Measurements from ENCODE around the gene PHETA2.

Gene PHETA2, protein sequence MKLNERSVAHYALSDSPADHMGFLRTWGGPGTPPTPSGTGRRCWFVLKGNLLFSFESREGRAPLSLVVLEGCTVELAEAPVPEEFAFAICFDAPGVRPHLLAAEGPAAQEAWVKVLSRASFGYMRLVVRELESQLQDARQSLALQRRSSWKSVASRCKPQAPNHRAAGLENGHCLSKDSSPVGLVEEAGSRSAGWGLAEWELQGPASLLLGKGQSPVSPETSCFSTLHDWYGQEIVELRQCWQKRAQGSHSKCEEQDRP

DNA sequence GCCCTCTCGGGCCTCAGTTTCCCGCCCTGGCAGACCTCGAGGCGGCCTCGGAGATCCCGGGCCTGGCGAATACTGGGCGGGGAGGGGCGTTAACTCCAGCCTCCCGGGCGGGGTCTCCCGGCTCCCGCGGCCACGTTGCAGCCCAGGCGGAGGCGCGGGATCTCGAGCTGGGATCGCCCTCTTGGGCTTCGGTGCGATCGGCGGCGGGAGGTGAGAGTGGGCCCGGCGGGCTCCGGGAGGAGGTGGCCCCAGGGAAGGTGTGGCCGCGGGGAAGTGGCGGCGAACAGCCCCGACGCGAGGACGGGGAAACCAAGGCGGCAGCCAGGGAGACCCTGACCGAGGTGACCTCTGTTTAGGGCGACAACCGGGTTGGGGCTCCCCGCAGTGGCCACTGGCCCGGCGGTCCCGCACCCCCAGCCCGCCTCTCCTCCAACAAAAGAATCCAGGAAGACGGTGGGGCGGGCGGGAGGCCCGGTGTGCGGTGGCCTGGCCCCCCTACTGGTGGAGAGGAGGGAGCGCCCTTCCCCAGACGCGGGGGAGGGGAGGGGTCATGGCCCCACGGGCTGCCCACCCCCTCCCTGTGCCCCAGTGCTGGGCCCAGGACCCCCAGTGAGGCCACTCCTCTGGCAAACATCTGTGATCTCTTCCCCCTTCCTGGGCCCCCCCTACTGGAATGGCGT lies at the start of gene PHETA2:
TSS of gene PHETA2 (plus strand) at position 117 of the 680 bp plus-strand sequence. CDS start 3,046 bp downstream, outside the sequence.
- DNase-seq, result peak in 5 of 6 experiments; percentile 18 to 54 (median 34)

DNA sequence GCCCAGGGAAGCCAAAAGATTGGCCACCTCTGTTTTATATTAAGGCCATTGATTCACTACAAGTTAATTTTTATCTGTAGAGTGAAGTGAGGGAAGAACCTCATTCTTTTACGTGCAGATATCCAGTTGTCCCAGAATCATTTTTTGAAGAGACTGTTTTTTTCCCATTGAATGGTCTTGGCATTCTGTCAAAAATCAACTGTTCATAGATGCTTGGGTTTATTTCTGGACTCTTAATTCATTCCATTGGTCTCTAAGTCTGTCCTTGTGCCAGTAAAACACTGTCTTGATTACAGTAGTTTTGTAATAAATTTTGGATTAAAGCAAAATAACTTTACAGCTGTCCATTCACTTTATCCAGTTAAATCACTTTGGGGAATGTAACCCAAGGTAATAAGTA lies 48.6 kb upstream of the PHETA2 start:
- no peak for DNase-seq

DNA sequence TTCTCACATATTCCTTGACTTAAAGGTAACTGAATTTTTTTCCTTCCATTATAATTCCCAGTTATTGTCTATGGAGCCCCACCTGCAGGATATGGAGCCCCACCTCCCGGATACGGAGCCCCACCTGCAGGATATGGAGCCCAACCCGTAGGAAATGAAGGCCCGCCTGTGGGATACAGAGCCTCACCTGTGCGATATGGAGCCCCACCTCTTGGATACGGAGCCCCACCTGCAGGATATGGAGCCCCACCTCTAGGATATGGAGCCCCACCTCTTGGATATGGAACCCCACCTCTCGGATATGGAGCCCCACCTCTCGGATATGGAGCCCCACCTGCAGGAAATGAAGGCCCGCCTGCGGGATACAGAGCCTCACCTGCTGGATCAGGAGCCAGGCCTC lies 47.3 kb upstream of the PHETA2 start:
- DNase-seq, result no peak

DNA sequence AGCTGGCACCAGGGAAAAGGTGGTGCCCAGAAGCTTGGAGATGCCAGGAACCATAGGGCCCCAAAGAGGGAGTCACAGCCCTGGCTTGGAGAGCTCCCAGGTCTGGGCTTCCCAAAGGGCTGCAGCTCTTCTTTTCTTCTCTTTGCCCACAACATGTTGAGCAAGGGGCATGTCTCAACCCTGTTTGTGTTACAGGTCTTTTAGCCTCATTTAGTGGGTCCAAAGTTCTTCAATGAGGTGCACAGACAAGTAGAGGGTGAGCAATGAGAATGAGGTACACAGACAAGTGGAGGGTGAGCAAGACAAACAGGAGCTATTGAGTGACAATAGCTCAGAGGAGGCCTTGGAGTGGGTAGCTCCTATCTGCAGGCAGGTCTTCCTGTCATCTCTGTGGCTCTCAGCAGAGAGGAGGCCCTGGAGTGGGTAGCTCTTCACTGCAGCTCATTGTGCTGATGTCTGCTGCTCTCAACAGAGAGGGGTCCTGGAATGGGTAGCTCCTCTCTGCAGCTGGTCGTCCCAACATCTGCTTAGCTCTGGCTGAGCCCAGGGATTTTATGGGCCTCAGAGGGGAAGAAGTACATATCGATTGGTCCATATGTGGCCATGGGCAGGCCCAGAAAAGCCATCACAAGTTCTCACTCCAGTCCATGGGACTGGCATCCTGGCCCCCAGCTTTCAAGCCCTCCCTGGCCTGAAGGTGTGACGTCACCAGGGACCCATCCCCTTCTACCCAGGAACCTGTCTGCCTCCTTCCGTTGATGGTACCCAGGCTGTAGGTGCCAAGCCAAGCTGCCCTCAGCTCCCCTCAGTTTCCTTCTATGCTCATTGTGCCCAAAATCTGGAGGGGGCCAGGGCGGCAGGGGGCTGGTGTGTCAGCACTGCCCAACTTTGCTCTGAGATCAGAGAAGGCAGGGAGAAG lies 40.5 kb upstream of the PHETA2 start:
- no peak for DNase-seq

- DNase-seq, result no peak
These were observed 38.8 kb upstream of the PHETA2 start for GRCh38 chr22:42035256-42035655.

DNA sequence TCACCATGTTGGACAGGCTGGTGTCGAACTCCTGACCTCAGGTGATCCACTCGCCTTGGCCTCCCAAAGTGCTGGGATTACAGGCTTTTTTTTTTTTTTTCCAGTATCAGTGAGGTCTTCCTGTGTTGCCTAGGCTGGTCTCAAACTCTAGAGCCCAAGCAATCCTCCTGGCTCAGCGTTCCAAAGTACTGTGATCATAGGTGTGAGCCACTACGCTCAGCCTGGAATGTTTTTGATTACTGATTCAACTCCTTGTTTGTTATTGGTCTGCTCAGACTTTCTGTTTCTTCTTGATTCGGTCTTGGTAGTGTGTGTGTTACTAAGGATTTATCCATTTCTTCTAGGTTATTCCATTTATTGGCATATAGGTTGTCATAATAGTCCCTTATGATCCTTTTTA lies 34.8 kb upstream of the PHETA2 start:
- DNase-seq, result no peak

DNA sequence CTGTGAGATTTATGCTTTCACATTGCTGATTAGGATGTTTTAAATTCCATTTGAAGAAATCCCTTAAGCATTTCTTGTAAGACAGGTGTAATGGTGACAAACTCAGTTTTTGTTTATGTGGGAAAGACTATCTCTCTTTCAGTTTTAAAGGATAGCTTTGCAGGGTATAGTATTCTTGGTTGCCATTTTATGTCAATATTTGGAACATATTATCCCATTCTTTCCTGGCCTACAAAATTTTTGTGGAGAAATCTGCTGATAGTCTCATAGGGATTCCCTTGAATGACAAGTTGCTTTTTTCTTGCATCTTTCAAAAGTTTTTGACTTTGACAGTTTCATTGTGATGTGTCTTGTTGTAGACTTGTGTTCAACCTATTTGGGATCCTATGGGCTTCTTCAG lies 32.3 kb upstream of the PHETA2 start:
- no peak for DNase-seq

DNA sequence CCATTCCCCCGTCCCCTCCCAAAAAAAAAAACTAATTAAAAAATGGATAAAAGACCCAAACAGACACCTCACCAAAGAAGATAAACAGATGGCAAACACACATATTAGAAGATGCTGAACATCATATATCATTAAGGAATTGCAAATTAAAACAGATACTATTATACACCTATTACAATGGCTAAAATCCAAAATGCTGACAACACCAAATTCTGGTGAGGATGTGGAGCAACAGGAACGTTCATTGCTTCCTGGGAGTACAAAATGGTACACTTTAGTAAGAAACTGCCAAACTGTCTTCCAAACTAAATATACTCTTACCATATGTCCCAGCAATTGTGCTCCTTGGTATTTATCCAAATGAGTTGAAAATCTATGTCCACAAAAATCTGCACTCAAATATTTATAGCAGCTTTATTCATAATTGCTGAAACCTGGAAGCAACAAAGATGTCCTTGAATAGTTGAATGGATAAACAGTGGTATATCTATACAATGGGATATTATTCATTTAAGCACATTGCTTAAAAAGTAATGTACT lies 23.3 kb upstream of the PHETA2 start:
- no peak for DNase-seq

GRCh38 chr22:42052765-42053164 lies 21.3 kb upstream of the PHETA2 start:
- DNase-seq, result no peak

DNA sequence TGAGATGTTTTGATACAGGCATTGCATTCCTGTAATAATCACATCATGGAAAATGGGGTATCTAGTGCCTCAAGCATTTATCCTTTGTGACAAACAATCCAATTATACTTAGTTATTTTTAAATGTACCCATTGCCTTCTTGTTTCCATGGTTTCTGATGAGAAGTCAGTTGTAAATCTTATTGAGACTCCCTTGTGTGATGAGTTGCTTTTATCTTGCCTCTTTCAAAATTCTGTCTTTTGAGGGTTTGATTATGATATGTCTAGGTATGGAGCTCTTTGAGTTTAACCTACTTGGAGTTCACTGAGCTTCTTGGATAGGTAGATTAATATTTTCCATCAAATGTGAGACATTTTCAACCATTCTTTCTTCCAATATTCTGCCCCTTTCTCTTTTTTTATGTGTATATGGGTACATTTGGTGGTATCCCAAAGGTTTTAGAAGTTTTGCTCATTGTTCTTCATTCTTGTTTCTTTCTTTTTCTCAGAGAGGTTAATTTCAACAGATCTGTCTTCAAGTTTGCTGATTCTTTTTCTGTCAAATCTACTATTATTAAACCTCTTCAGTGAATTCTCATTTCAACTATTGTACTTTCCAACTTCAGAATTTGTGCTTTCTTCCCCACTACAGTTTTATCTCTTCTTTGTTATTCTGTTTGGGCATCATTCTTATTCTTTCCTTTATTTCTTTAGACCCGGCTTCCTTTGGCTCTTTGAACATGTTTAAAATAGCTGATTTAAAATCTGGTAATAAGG lies 17.1 kb upstream of the PHETA2 start:
- no peak for DNase-seq

DNA sequence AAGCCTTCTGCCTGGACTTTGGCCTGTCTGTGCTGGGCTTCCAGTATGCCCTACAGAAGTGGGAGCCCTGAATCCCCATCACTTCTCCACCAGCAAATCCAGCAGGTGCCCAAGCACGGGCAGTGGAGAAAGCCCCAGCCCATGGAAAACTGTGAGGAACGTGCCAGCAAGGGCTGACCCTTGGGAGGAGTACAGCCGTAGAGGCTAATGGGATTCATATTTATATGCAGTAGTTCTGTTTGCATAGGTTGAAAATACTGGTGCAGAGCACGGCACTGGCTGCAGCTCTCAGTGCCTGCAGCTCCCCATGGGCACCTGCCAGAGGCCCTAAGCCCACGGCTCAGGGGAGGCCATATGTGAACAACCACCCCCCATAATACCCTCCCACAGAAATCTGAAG lies 13.6 kb upstream of the PHETA2 start:
- DNase-seq, result no peak

DNA sequence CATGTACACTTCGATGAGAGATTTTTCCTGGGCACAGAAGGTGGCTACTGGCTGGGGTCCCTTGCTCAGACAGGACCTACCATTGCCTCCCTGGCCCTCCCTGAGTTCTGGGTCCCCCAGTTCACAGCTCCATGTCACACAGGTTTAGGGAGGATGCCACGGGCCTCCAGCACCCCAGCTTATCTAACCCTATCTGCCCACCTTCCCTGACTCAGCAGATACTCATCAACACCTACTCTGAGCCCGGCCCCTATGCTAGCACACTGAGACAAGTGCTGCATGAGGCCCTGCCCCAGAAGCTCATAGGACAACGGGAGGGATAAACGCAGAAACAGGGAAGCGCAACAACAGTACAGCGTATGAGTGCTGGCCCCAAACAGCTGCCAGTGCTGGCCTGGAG lies 13.0 kb upstream of the PHETA2 start:
- DNase-seq, result no peak

GRCh38 chr22:42062506-42063170 lies 11.4 kb upstream of the PHETA2 start:
- no peak for DNase-seq

GRCh38 chr22:42064629-42065028 lies 9.4 kb upstream of the PHETA2 start:
- no peak for DNase-seq

DNA sequence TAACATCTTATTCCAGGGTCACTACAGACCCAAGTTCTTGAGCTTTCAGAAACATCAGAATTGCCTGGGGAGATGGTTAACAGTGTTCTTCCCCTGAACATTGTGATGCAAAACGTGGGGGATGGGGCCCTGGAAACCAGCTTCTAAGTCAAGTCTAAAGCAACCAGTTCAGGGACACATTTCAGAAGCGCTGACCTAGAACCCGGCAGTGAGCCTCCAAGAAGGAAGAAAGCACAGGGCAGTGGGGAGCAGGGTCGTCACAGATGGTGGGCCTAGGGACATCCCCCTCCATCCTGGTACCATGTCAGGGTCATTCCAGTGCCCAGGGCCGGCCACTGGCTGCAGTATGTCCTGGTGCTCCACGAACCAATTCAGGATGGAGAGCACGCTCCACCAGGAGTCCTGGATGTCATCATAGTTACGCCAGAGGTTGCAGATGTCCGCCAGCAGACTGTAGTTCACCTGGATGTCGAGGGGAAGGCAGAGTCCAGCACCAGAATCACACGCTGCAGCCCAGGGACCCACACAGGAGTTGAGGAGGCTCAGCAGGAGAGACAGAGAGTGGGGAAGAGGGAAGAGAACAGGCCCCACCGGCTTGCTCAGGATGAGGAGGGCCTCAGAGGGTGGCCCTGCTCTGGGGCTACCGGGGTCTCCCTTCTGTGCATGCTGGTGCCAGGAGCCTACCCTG lies 8.5 kb upstream of the PHETA2 start:
- DNase-seq, result no peak

GRCh38 chr22:42066126-42066761 lies 7.8 kb upstream of the PHETA2 start:
- DNase-seq, result no peak

DNA sequence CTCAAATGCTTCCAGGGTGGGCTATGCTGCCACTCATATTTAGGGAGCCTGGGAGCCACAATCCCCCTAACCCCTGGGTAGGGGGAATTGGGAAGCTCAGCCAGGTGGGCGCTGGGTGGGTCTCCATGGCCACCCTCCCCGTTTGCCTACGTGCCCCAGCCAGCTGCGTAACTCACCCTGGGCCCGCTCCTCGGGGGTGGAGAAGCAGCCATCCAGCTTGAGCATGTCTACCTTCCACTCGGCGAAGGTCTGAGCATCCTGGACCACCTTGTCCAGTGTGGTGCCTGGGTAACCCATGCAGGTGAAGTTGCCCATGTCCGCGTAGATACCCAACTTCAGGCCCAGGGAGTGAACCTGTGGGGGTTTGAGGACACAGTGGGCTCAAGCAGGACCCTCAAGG lies 7.1 kb upstream of the PHETA2 start:
- no peak for DNase-seq

DNA sequence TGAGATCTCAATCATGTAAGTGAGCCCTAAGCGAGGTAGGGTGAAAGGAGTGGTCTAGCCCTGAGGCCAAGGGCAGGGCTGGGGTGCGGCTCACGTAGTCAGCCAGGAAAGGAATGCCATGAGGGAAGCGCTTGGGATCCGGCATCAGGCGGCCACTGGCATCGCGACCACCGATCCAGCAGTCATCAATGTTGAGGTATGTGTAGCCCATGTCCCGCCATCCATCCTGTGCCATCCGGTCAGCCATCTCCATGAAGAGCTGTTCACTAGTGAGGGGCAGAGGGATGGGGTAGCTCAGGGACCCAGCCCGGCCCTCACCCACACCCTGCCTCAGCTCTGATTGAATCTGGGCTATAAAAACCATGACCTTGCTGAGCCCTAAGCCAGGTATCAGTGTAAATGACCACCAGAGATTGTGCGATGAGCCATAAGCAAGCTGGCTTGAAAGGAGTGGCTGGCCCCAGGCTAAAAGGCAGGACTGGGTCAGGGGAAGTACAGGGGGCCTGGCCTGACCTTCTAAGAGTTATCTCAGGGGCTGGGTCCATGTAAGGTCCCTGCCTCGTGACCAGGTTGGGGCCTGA lies 6.3 kb upstream of the PHETA2 start:
- no peak for DNase-seq

- no peak for DNase-seq
These were observed 5.8 kb upstream of the PHETA2 start for GRCh38 chr22:42068291-42068690.

- peak in 1 of 6 experiments; percentile 38 for DNase-seq
These were observed 4.1 kb upstream of the PHETA2 start for GRCh38 chr22:42069801-42070516.
